Right kidney (tissue), 1 donor: ENCODE results near the gene GRID2.

ENCODE experiments used
- DNase-seq: peaks from one replicate; pipeline ENCODE4 v3.0.0-alpha.2; 2016

GRID2 gene

DNA sequence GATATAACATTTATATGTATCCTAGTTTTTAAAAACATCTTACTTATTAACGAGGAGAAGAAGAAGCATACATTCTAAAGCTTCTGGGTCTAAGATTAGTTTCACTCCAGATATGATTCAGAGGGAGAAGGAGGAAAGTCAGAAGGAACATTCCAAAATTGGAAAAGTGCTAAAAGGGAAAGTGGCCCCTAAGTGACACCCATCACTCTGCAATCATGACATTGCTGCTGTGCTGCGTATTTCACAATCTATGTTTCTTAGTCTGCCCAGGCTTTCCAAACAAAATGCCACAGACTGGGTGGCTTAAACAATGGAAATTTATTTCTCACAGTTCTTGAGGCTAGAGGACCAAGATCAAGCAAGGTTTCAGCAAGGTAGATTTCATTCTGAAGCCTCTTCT, 1452.3 kb downstream of the GRID2 start:
- DNase-seq, result no peak

DNA sequence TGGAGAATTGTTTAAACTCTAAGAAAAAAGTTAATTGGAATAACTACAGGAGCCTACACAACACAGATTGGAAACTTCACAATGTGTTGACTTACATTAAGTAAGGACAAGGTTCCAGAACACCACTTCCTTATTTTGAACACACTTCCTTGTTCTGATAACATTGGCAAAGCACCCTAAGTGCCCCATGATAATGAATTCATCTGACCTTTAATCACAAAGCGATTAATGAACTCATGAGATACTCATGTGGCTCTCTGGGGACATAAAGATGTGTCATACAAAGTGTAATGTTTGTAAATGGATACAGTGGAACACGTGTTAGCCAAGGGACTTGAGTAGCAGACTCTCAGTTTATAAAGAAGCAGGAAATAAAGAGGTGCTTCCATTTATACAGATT, 1455.7 kb downstream of the GRID2 start:
- no peak for DNase-seq

DNA sequence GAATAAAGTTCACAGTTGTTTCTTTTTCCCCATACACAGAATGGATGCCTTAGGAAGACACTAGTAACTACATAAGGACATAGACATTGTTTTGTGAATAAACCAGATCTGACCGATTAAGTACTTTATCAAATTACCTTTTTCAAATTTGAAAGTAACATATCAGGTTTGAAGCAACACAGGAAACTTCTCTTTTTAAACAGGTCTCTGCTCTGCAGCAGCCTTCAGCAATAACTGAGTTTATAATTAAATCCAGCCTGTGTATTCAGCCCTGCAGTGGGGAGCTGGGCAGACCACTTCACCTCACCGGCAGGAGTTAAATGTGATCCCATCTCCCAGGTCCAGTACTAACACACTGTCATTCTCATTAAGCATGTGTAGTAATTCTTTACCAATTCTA, 1456.5 kb downstream of the GRID2 start:
- DNase-seq, result no peak

DNA sequence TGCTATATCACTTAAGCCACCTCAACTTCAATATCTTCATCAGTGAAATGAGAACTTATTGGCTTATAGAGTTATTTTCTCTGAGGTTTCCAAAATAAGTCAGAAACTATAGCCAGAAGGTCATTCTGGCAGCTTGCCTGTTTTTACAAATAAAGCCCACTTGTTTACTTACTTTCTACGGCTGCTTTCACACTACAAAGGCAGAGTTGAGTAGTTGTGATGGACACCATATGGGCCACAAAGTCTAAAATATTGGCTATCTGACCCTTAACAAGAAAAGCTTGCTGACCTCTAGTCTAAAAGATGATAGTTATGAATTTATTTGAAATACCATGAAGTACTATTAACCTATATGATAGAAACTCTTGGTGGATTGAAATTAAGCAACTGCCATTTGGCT, 1457.5 kb downstream of the GRID2 start:
- DNase-seq, result no peak

DNA sequence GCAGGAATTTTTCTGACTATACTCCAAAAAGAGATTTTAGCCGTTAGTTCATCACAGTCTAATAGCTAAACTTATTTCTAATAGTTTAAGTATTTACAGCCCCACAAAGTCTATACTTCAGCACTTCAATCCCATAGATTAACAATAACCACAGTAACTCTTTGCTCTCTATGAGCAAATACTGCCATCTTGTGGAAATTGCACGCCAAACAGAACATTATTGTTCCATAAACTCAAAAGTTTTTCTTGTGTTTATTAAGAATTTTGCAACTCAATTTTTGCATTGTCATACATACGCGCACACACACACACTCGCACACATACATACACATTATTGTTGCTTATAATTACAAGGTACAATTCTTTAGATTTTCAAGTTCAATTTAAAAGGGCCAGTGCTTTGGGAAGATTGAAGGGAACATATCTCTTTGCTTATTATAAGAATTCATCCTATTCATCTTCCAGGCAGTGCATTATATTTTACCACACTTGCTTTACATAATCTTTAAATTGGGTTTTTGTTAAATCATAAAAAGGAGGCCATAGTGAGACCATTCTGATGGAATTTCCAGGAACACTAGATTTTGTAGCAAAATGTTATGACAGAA, 1461.0 kb downstream of the GRID2 start:
- peak; percentile 20 for DNase-seq

DNA sequence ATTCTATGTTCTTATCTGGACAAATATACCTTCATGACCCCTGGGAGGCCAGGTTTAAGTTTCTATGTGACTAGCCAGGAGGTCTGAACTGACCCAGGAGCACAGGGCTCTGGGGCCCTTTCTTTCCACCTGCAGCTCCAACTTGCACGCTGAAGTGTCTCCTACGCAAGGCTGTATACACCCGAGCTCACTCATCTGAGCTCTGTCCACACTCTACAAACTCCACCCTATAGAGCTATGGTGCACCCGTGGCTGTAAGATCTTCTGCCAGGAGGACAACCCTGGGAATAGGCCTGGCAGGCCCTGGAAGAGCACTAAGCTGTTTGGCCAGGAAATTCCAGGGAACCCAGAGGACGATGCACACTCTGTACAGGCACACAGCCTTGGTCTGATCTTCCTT, 1464.2 kb downstream of the GRID2 start:
- no peak for DNase-seq

DNA sequence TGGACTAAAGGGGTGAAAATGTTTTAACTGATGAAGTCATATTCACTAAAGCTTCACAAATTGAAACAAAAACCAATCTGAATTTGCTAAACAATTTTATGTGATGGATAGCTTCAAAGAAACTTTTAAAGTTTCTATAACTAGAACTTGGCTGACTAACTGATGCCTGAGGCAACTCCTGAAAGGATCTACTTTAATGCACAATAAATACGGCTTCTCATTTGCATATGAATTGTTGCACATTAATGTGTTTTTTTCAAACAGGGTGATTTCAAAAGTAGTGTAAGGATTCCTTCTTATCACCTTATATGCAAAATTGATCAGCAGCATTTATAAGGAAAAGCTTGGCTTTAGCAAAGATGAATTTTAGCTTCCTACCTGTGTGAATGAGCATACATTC, 1466.4 kb downstream of the GRID2 start:
- DNase-seq, result no peak

DNA sequence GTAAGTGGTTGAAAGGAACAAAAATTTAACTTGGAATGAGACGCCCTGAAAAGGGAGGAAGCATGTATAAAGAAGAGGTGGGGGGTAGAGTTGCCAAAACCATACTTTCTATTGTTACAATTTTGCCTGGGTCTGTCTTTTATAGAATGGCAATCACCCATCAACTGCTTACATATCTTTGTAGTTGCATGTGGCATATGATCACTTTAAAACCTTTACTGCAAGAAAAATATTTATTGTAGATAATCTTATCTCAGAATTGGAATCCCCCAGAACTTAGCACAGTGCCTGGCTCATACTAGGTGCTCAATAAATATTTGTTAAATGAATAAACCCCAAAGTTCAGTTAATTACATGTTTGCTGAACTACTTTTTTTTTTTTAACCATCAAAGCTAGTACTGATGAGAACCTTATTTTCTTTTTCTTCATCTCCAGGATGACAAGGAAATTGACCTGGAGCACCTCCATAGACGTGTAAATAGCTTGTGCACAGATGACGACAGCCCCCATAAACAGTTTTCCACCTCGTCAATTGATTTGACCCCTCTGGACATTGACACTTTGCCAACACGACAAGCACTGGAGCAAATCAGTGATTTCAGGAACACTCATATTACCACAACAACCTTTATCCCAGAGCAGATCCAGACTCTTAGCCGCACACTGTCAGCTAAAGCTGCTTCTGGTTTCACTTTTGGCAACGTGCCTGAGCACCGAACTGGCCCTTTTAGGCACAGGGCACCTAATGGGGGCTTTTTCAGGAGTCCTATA, 1468.1 kb downstream of the GRID2 start:
- no peak for DNase-seq

DNA sequence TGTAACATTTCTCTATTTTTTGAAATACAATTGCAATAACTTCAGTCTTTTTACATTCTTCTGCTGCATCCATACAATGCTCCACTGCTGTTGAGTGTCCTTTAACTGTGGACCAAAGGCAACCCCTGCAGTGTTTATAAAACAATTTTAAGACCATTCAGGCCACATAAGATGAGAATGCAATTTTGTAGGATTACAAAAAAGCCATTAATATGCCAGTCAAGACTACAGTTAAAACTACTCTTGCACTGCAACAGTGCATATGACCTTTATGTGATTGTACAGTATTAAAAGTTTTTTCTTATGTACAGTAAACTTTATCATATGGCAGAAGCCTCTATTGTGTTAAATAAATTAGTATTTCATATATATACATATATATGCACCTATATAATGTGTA, 1469.1 kb downstream of the GRID2 start:
- DNase-seq, result no peak

DNA sequence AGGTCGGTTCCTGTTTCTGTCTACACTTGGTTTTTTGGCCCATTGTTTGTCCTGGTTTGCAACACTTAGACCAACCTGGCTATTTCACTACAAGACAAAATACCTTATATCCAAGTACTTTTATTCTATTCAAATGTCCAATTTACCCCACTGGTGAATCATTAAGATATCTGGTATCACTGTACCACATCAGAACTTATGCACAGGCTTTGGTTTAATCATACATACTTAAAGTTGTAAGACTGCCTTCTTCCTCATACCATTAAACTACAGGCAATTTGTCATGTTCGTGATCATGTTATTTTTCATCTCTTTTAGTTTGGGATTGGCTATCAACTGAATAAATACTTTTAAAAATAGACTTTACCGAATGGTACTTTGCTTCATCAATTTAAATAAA, 1471.8 kb downstream of the GRID2 start:
- no peak for DNase-seq

DNA sequence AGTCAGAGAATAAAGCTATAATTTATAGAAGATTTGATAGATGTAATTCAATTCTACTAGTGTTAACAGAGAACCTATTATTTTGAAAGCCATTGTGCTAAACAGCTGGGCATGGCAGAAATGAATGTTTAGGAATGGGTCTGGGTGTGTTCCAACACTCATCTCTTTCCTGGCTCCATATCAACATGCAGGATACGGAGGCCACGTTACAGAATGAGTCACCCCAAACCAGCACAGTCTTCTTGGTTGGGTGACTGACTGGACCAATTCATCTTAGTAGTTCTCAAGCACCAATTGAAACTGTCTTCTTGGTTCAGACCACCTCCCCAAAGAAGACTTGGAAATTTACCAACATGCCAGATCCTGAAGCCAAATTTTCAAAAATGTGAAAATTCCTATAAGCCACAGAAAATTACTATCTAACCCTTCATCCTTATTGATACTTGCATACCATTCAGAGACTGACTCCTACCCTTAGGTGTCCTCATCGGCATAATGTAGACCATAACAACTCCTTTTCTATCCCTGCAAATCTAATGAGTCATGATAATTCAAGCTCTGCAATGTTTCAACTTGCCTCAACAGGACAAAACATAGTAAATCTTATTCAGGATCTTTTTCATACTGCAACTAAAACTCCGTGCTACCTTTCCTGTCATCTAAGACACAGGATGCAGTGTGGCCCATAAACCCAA, 1472.8 kb downstream of the GRID2 start:
- DNase-seq, result no peak

DNA sequence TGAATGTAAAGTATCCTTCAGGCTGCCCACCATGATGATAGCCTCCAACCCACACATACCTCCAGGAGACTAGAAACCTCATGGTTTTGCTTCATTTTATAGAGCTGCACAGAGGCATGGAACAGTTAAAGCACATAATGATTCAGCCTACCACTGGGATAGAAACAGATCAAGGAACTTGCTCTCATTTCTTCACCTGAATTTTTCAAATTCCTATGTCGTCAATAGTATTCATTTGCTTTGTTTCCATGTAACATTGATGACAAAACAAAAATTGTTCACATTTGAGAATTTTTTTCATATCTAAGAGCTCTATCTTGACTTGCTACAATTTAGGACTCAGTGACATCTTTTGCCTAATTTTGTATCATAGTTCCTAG, 1473.3 kb downstream of the GRID2 start:
- DNase-seq, result no peak

DNA sequence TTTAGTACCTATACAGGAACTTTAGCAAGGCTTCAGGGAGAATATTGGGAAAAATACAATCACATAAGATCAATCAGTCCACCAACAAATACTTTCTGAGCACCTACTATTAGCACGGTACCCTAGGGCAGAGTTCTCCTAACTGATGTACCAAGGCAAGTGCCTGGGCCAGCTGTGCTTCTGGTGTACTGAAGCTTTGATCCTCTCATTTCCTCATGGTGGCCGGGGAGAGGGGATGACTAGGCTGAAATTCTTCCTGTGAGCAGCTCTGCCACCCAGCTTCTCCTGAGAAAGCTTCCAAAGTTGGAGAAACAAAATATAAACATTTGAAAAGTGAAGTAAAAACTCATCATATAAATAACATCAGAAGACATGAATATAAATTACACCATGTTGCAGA, 1475.5 kb downstream of the GRID2 start:
- DNase-seq, result no peak

DNA sequence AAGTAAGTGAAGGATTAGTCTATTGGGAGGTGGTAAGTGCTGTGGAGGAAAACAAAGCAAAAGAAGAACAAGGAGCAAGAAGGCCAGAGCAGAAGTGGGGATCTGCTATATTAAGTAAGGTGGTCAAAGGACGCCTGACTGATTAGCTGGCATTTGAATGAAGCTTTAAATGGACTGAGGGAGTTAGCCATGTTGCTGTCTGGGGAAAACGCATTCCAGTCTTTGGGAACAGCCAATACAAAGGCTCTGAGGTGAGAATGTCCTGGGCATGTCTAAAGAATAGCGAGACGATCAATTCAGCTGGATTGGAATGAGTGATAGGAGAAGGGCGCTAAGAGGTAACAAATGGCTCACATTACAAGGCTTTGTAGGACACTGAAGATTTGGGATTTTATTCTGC, 1476.3 kb downstream of the GRID2 start:
- DNase-seq, result no peak

DNA sequence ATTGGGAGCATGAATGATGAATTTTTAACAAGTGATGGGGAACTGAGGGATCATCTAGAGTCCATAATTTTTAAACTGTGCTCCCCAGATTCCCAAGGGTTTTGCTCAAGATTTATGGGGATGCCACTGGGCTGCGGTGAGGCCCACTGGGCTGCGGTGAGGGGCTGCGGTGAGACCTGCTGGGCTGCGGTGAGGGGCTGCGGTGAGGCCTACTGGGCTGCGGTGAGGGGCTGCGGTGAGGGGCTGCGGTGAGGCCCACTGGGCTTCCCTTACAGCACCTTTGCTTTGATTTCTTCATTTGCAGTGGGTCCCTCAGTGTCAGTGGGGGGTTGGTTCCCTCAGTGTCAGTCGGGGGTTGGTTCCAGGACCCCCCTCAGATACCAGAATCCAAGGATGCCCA, 1477.4 kb downstream of the GRID2 start:
- DNase-seq, result no peak

DNA sequence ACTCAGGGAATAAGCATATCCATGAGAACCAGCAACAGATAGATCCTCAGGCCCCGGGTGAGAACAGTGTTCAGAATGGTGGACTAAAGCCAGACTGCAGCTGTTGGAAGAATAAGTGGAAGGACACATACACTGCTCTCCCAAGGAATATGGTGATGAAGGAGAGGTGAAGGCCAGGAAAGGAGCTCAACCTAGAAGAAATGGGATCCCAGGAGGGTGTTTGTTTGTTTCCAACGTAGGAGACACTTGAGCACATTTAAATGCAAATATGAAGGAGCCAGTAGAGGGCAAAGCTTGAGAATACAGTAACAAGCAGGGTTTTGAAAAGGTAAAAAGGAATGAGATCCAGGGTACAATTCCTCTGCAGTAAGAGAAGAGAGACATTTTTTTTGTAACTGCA, 1482.4 kb downstream of the GRID2 start:
- DNase-seq, result no peak

DNA sequence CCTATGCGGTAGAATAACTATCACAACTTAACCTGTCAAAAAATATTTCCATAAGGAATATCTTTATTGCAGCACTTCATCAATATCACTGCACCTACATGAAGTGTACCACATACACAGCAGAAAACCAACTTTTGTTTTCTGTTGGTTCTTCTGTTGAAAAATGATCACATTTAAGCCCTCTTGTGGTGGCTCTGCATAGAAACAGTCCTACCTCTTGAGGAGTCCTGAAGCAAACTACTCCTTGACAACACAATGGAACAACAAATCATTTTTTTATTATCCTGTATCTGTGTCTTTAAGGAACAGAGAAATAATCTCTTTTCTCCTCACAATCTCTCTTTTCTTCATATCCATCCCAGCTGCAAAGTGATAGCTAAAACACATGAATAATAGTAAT, 1484.9 kb downstream of the GRID2 start:
- DNase-seq, result no peak

DNA sequence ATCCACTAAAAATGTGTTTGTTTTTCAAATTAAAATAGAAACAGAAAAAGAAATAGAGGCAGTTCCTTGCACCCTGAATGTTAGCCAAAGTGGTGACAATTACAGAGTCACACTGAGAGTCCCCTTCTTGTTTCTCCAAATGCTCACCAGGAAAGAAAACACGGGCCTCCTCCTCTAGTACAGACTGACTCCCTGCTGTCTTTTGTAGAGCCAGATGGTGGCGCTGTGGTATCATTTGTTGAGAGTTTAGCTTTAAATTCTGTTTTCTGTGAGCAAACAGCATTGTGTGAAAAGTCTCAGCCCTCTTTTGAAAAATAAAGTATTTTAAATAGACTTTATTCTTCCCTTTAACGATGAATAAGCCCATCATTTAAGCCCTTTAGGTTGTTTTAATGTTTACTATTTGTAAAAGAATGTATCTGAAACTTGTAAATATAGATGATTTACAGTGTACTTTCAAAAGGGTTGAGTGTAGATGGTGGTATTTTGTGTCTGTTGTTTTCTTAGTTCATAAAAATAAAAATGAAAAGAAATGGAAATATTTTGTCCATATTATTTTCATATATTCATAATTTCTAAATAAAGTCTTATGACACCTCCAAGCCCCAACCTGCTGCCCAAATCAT, 1487.9 kb downstream of the GRID2 start:
- DNase-seq, result peak; percentile 15

DNA sequence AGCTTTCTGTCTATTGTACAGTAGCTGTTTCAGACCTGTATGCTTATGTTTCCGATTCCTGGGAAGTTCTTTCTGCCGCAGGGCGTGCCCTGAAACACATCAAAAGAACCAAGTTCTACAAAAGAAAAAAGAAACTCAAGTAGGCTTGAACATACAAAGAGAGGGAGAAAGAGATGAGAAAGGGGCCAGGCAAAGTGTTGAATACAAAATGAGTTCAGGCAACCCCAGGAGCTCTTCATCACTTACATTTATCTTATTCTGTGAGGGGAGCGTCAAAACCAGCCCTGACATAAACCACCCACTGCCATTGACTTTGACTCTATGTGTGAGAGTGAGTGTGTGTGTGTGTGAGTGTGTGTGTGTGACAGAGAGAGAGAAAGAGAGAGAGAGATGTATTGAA, 1498.3 kb downstream of the GRID2 start:
- no peak for DNase-seq

DNA sequence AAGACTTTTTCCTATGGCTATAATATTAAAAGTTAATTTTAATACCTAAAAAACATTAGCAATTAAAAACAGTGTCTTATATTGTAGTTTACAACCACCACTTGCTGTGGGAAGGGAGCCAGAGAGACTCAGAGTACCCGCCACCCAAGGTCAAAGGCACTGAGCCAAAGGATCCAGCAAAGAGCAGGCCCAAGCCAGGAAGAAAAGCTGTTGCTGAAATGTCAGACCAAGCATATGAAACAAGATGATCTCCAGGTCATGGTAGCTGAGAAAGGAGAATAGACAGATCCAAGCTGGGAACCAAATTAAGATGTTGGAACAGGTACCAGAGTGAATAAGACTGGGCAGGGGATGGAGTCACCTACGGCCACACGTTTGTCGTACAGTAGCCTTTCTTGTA, 1506.0 kb downstream of the GRID2 start:
- no peak for DNase-seq

DNA sequence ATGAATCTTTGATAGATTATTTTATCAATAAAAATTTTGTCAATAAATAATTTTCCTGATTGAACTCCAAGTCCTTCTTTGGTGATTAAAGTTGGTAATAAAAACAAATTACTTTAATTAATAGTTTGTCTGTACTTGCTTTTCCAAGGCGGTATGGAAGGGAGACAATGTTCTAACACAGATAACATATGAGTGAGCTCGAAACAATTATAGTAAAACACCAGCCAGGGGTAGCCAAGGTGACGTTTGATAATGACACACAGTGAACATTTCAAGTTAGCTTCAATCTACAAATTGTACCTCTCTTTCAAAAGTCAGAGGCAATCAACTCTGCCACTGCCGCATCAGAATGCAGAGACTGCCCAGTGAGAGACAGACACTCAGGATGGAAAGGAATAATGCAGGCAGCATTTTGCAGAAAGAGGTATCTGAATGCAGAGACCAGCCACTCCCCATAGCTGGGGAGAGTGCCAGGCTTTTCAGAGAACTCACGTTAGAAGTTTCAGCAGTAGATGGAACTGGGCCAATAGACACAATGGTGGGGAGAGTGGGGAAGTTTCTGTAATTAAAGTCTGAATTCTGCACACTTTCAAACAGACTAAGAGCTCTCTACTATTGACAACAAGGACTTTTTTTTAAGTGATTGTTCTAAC, 1506.7 kb downstream of the GRID2 start:
- DNase-seq, result no peak

DNA sequence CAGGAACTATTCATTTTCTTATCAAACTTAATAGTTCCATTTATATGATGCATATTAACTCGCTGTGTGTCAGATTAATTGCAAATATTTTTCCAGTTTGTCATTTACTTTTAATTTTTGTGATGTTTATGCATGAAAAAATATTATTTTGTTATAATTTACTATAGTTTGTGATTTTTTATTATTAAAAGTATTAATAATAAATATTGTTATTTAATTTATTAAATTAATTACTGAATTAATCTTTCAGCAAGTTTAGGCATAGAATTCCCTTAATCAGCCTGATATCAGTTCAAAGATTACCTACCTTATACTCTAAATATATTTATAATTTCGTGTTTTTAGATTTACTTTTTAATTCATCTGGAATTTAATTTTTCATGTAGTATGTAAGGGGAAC, 1509.3 kb downstream of the GRID2 start:
- DNase-seq, result no peak

DNA sequence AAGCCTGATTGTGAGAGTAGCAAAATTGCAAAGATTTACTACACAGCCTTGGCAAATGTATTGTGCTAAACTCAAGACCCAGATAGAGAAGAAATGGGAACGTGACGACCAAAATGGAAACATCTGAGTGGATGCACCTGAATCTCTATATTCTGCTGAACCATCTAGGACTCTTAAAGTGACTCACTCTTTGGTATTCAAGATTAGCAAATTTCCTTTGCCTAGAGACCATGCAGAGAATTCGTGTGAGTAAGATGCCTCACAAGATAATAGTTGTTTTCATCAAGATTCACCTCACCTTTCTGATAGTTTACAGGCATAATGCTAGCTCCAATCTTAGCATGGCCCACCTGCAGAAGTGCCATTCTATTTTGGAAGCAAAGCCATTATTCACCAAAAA, 1510.4 kb downstream of the GRID2 start:
- DNase-seq, result no peak
